HL-60 (cell line): Measurements from ENCODE around the gene TAMM41.

Source experiments
- DNase-seq, 2 experiments: peaks; one replicate each; pipeline ENCODE4 v3.0.0-alpha.2; 2010 to 2020; ENCODE audit warnings: low read depth in 1 of 2, low spot score in 1 of 2
- H3K27ac ChIP-seq: fragments of 250-450 bp; sonication (Bioruptor Pico); replicated peaks from 2 replicates; pipeline ENCODE4 v1.5.1; 2020; ENCODE audit warnings: mild to moderate bottlenecking, moderate library complexity
- H3K27me3 ChIP-seq: fragments of 250-450 bp; sonication (Bioruptor Pico); 2 replicates; pipeline ENCODE4 v1.5.1; 2021; ENCODE audit warnings: mild to moderate bottlenecking, moderate library complexity; ENCODE audit not compliant: insufficient read depth, poor library complexity, severe bottlenecking
- H3K4me3 ChIP-seq: replicated peaks from 2 replicates; pipeline ENCODE4 v1.5.1; 2011; ENCODE audit warnings: mild to moderate bottlenecking, control low read depth, low read length; ENCODE audit not compliant: insufficient read depth
- GABPA ChIP-seq: IDR thresholded peaks from 2 replicates; pipeline ENCODE4 v1.6.1; 2012; ENCODE audit warnings: low read depth
- POLR2AphosphoS5 ChIP-seq: IDR thresholded peaks from 2 replicates; pipeline ENCODE4 v1.6.1; 2012; ENCODE audit warnings: low read depth
- SPI1 ChIP-seq: IDR thresholded peaks from 2 replicates; pipeline ENCODE4 v1.6.1; 2012; ENCODE audit warnings: low read depth, mild to moderate bottlenecking, borderline replicate concordance
- TF ChIP-seq, protein P1 (sequence below): IDR thresholded peaks from 2 replicates; pipeline ENCODE4 v1.6.1; 2012; ENCODE audit warnings: low read depth; ENCODE audit not compliant: insufficient replicate concordance
- TF ChIP-seq, protein P2 (sequence below): IDR thresholded peaks from one replicate; pipeline ENCODE4 v1.5.1; 2011; ENCODE audit warnings: low read length, control low read depth, inconsistent platforms; ENCODE audit not compliant: insufficient read depth

Gene TAMM41

DNA sequence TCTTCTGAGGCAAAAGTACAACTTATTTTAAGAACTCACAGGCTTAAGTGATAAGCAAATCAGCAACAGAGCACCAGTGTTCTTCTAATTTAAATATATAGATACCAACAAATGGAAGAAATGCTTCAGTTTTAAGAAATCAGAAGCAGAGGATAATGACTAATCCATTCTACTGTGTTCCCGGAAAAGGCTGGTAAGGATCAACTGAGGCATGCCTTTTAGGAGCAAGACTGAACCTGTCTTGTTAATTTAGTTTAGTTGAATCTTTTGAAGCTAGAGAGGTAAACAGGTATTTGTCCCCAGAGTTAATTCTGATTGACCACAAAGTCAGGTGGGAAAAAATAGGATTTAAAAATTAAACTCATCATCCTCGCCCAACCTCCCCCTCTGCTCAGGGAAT, 51.8 kb downstream of the TAMM41 start:
- TF ChIP-seq SPI1: no peak
- TF ChIP-seq, protein P1, sequence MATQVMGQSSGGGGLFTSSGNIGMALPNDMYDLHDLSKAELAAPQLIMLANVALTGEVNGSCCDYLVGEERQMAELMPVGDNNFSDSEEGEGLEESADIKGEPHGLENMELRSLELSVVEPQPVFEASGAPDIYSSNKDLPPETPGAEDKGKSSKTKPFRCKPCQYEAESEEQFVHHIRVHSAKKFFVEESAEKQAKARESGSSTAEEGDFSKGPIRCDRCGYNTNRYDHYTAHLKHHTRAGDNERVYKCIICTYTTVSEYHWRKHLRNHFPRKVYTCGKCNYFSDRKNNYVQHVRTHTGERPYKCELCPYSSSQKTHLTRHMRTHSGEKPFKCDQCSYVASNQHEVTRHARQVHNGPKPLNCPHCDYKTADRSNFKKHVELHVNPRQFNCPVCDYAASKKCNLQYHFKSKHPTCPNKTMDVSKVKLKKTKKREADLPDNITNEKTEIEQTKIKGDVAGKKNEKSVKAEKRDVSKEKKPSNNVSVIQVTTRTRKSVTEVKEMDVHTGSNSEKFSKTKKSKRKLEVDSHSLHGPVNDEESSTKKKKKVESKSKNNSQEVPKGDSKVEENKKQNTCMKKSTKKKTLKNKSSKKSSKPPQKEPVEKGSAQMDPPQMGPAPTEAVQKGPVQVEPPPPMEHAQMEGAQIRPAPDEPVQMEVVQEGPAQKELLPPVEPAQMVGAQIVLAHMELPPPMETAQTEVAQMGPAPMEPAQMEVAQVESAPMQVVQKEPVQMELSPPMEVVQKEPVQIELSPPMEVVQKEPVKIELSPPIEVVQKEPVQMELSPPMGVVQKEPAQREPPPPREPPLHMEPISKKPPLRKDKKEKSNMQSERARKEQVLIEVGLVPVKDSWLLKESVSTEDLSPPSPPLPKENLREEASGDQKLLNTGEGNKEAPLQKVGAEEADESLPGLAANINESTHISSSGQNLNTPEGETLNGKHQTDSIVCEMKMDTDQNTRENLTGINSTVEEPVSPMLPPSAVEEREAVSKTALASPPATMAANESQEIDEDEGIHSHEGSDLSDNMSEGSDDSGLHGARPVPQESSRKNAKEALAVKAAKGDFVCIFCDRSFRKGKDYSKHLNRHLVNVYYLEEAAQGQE: no peak
- no peak overlapping the region for H3K4me3 ChIP-seq
- no peaks in the 10 kb centered on the region for H3K27me3 ChIP-seq
- DNase-seq: no peak
- H3K27ac ChIP-seq: no peak overlapping the region

DNA sequence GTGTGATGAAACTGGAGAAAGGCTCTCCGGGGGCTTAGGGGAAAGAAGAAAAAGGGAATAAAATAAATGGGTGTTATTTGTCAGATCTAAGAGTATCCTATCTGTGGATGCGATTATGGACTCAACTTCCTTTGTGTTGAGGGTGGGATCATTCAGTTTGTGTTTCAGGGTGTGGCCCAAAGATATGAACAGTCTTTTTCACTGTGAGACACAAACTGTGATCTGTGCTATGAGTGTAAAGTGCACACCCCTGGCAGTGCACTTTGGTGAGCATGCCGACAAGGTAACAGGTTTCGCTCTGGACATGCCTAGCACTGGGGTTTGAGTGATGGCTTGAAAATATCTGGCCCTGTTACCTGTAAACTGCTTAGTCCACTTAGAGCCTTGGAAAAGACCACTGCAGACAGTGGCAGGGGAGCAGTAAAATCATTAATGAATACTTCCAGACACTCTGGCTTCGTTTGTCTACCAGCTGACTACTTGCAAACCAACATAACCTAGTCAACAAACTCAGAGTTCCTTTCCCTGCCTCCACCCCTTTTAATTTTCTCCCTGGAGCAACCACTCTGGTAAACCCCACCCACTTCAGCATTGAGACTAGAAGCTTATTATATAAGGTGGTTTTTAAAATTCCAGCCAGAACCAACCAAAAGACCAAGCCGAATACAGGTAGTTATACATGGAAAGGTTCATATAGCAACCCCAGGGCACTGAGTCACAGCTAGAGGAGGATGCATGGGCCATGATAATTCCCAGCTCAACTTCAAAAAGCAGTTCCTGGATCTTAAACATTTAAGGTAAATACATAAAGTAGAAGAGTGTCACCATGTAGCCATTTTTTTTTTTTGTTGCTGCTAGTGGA, 55.1 kb downstream of the TAMM41 start:
- Histone ChIP-seq H3K27me3 (no peaks in the 10 kb centered on the region), H3K4me3 (no peak overlapping the region), H3K27ac (no peak overlapping the region)
- TF ChIP-seq, protein P2, sequence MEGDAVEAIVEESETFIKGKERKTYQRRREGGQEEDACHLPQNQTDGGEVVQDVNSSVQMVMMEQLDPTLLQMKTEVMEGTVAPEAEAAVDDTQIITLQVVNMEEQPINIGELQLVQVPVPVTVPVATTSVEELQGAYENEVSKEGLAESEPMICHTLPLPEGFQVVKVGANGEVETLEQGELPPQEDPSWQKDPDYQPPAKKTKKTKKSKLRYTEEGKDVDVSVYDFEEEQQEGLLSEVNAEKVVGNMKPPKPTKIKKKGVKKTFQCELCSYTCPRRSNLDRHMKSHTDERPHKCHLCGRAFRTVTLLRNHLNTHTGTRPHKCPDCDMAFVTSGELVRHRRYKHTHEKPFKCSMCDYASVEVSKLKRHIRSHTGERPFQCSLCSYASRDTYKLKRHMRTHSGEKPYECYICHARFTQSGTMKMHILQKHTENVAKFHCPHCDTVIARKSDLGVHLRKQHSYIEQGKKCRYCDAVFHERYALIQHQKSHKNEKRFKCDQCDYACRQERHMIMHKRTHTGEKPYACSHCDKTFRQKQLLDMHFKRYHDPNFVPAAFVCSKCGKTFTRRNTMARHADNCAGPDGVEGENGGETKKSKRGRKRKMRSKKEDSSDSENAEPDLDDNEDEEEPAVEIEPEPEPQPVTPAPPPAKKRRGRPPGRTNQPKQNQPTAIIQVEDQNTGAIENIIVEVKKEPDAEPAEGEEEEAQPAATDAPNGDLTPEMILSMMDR: no peak
- no peak for TF ChIP-seq GABPA
- TF ChIP-seq SPI1: no peak
- TF ChIP-seq, protein P1: no peak
- no peak for TF ChIP-seq POLR2AphosphoS5
- DNase-seq: no peak

DNA sequence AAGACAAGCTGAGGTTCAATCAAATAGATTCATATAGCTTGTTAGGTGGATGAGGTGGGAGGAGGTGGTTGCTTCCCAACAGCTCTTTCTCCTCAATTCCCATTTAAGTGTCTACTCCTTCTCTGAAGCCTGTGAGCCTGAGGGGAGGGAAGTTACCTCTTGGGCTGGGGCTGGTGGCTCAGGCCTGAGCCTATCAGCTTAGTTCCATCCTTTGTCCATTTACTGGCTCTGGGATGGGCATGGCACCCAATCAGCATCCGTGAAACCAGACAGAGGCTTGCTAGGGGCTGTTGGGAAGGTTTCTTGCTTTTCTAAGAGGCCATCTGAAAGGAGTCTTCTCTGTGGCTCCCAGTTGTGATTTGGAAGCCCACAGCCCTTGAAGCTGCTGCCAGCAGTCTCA, 57.3 kb downstream of the TAMM41 start:
- TF ChIP-seq POLR2AphosphoS5 (no peak), SPI1 (no peak), GABPA (no peak)
- TF ChIP-seq, protein P1: no peak
- TF ChIP-seq, protein P2: no peak
- H3K27ac ChIP-seq: no peak overlapping the region
- no peak for DNase-seq
- H3K27me3 ChIP-seq: no peaks in the 10 kb centered on the region
- no peak overlapping the region for H3K4me3 ChIP-seq
